ENCODE data around the gene SLC7A5. TPM values are rescaled to one million over a fixed set of nuclear protein-coding genes. Genes with fewer than 3 reads are reported as not detected.
"Not testable (repeated sequence)": the region's sequence is repeated elsewhere in the genome, so short reads cannot be mapped to it uniquely, and the experiment has no call there.

SLC7A5 gene
- 84.4 and 155 TPM in 2 replicates for total RNA-seq (2016; rRNA removed; fragmentation: Illumina TruSeq; extraction: Trizol)
- total RNA-seq (2016; cell fraction: cytosol; rRNA removed; fragmentation: Illumina TruSeq; extraction: Trizol; ENCODE audit: low read depth): 20.4 and 21.0 TPM in 2 replicates
- total RNA-seq (2016; cell fraction: insoluble cytoplasmic fraction; rRNA removed; fragmentation: Illumina TruSeq; extraction: Trizol): 65.4 and 165 TPM in 2 replicates
- total RNA-seq (2016; cell fraction: membrane; rRNA removed; fragmentation: Illumina TruSeq; extraction: Trizol): 76.8 and 82.0 TPM in 2 replicates
- total RNA-seq (2016; cell fraction: nucleus; rRNA removed; fragmentation: Illumina TruSeq; extraction: Trizol): 144 and 171 TPM in 2 replicates
- 79.6 and 84.0 TPM in 2 replicates for polyA plus RNA-seq (2011; rRNA removed)
- 58.4 and 80.8 TPM in 2 replicates for polyA plus RNA-seq (2011; cell fraction: cytosol; rRNA removed)
- polyA plus RNA-seq (2011; cell fraction: nucleus; rRNA removed): 118 and 147 TPM in 2 replicates
- 135 and 207 TPM in 2 replicates for polyA plus RNA-seq (2012)
- 17.8 and 19.1 TPM in 2 replicates for polyA plus RNA-seq (2016; cell fraction: cytosol; fragmentation: Illumina TruSeq; extraction: Trizol; ENCODE audit: low read depth)
- polyA plus RNA-seq (2016; cell fraction: insoluble cytoplasmic fraction; fragmentation: Illumina TruSeq; extraction: Trizol; ENCODE audit: low read depth): 93.2 and 121 TPM in 2 replicates
- polyA plus RNA-seq (2016; cell fraction: membrane; fragmentation: Illumina TruSeq; extraction: Trizol; ENCODE audit: low read depth): 56.5 and 59.3 TPM in 2 replicates
- 307 and 313 TPM in 2 replicates for polyA plus RNA-seq (2016; cell fraction: nucleus; fragmentation: Illumina TruSeq; extraction: Trizol; ENCODE audit: insufficient read depth, low read depth)
- polyA minus RNA-seq (2011; rRNA and poly(A)+ RNA removed; ENCODE audit: low replicate concordance): 157 and 170 TPM in 2 replicates
- polyA minus RNA-seq (2011; cell fraction: cytosol; rRNA and poly(A)+ RNA removed): 88.7 and 88.8 TPM in 2 replicates
- 35.7 and 42.5 TPM in 2 replicates for polyA minus RNA-seq (2011; cell fraction: nucleus; rRNA and poly(A)+ RNA removed)
- percentile 91 among the genes with signal in this experiment for Bru-seq, nascent RNA
- BruChase-seq, experiment 1, labeled RNA remaining after a 6-hour chase: percentile 98 among the genes with signal in this experiment
- percentile 96 among the genes with signal in this experiment for BruChase-seq, experiment 2, labeled RNA remaining after a 2-hour chase
- long read RNA-seq, experiment 1, full-length matches to known transcripts: 4 of 64 reads
- long read RNA-seq, experiment 1, partial matches to known transcripts: 0 of 64 reads
- long read RNA-seq, experiment 1, other reads (novel, unspliced or antisense): 60 of 64 reads
- long read RNA-seq, experiment 2, full-length matches to known transcripts: 358 of 1,093 reads
- long read RNA-seq, experiment 2, partial matches to known transcripts: 124 of 1,093 reads
- long read RNA-seq, experiment 2, other reads (novel, unspliced or antisense): 611 of 1,093 reads

- H3K27me3 ChIP-seq (ENCODE audit: control insufficient read depth in 1 of 2, insufficient read depth in 2 of 2, low read length in 2 of 2); H2AFZ ChIP-seq (ENCODE audit: low read length); FAIRE-seq; BruUV-seq (replicated peaks); intact Hi-C loops (cut with micrococcal nuclease; ENCODE audit: unreplicated experiment); H3K36me3 ChIP-seq (replicated peaks in 1 of 2; ENCODE audit: control insufficient read depth in 1 of 2, insufficient read depth in 2 of 2, low read length in 2 of 2); H3K9me3 ChIP-seq (ENCODE audit: low read length); TF ChIP-seq SP1 (IDR thresholded peaks at IDR 0.05): not testable (repeated sequence)
- Histone ChIP-seq H3K4me2 (ENCODE audit: low read depth, low read length) (peak within 1 kb of the TSS; percentile 97), H3K79me2 (ENCODE audit: insufficient read depth, low read length) (peaks cover 48% of the 10 kb centered on the region), H3K9ac (ENCODE audit: insufficient read depth, low read depth, low read length) (peak within 1 kb of the TSS; percentile 87), H3K4me1 (ENCODE audit: insufficient read depth, low read length) (peaks cover 55% of the 10 kb centered on the region), H4K20me1 (ENCODE audit: insufficient read depth, low read length) (peaks cover 33% of the 10 kb centered on the region), H3K27ac (ENCODE audit: extremely low read length, insufficient read depth, low read length) (peak within 1 kb of the TSS; percentile 98), H3K4me3 (replicated peaks in 1 of 3; ENCODE audit: insufficient read depth in 1 of 3, low read depth in 2 of 3, low read length in 3 of 3) (peak within 1 kb of the TSS; percentile 78 to 85 (median 85))
- in situ Hi-C loops (cut with HindIII; ENCODE audit: extremely low pct_ligation_motif_present, low pct_unique_long_range_greater_than_20kb): loop anchor here (25.0 kb wide), 1 partner anchor 482 kb away; the partner anchor contains the start of genes FBXO31 and MAP1LC3B
- WGBS (ENCODE audit: low lambda C conversion rate): 72% methylated on average over 76 of the region's 109 CpGs
- CTCF ChIA-PET (ENCODE audit: low intra/inter-chr PET ratio, low total read pairs): interaction anchor here (5.7 kb wide), 1 partner anchor 91 kb away, joined by 154 read pairs; no protein-coding TSS in a partner anchor
- ATAC-seq: peak; percentile 20
- POLR2A ChIA-PET: interaction anchor here (0.9 to 13.8 kb wide), 16 partner anchors 9 to 485 kb away, joined by 4 to 399 read pairs (median 16); partner anchors contain the start of genes FBXO31 and KLHDC4
- DNase-seq (ENCODE audit: low spot score): peak; percentile 60
- TF ChIP-seq ZNF430 (CRISPR knock-in tag; IDR thresholded peaks at IDR 0.05) (peak; percentile 77; the same call in 1 of the 2 replicates), MEIS2 (CRISPR knock-in tag; IDR thresholded peaks at IDR 0.05) (peak; percentile 76), RBFOX2 (IDR thresholded peaks at IDR 0.05; ENCODE audit: low read depth, low read length) (peak; percentile 93), ZNF460 (CRISPR knock-in tag; IDR thresholded peaks at IDR 0.05; ENCODE audit: borderline replicate concordance) (0 out of 2 replicates have a peak, but pooled peaks have one; percentile 13), ZNF644 (CRISPR knock-in tag; IDR thresholded peaks at IDR 0.05; ENCODE audit: low read depth) (0 out of 2 replicates have a peak, but pooled peaks have one; percentile 8), ZNF101 (CRISPR knock-in tag; IDR thresholded peaks at IDR 0.05; ENCODE audit: borderline replicate concordance, low read depth) (0 out of 2 replicates have a peak, but pooled peaks have one; percentile 69), TMF1 (CRISPR knock-in tag; IDR thresholded peaks at IDR 0.05; ENCODE audit: low read depth) (peak; percentile 96; the same call in 1 of the 2 replicates), HOXA9 (CRISPR knock-in tag; IDR thresholded peaks at IDR 0.05; ENCODE audit: borderline replicate concordance) (peak; percentile 96), JUNB (CRISPR knock-in tag; IDR thresholded peaks at IDR 0.05; ENCODE audit: borderline replicate concordance) (peak; percentile 81; the same call in 1 of the 2 replicates), NFKB2 (CRISPR knock-in tag; IDR thresholded peaks at IDR 0.05; ENCODE audit: borderline replicate concordance) (peak; percentile 74; the same call in 1 of the 2 replicates), RXRA (CRISPR knock-in tag; IDR thresholded peaks at IDR 0.05) (peak; percentile 49; the same call in 1 of the 2 replicates), BCL3 (CRISPR knock-in tag; IDR thresholded peaks at IDR 0.05) (peak; percentile 61; the same call in 1 of the 2 replicates), SP1 (CRISPR knock-in tag; IDR thresholded peaks at IDR 0.05) (peak; percentile 78), JDP2 (CRISPR knock-in tag; IDR thresholded peaks at IDR 0.05; ENCODE audit: borderline replicate concordance) (peak; percentile 80; the same call in 1 of the 2 replicates), ZBTB42 (CRISPR knock-in tag; IDR thresholded peaks at IDR 0.05) (peak; percentile 89; the same call in 1 of the 2 replicates), SP4 (CRISPR knock-in tag; IDR thresholded peaks at IDR 0.05) (peak; percentile 86)
Observed at GRCh38 chr16:87869061-87869878, at the start of gene SLC7A5. TSS of gene SLC7A5 (minus strand) at chr16:87869507. CDS start at chr16:87869422, 85 bp downstream.
